H1 (cell line): Measurements from ENCODE around the gene DDX19B. TPM values are rescaled to one million over a fixed set of nuclear protein-coding genes. Genes with fewer than 3 reads are reported as not detected.

Experiments used
- ASH2L ChIP-seq: fragments of 200-600, 300-600 bp; sonication (generic); IDR thresholded peaks from one replicate; pipeline ENCODE4 v1.7.1; 2017; ENCODE audit warnings: low read length
- ATF3 ChIP-seq: IDR thresholded peaks from 2 replicates; pipeline ENCODE4 v1.6.1; 2011; ENCODE audit warnings: low read depth, mild to moderate bottlenecking, low read length; ENCODE audit not compliant: insufficient read depth
- BACH1 ChIP-seq: IDR thresholded peaks from 2 replicates; pipeline ENCODE4 v1.6.1; 2012; ENCODE audit warnings: low read length, improper control_type of control experiment
- CBX8 ChIP-seq: fragments of 300-800, 300-1000 bp; sonication (generic); IDR thresholded peaks from 2 replicates; pipeline ENCODE4 v1.7.1; 2016; ENCODE audit warnings: low read depth, low read length, borderline replicate concordance
- EGR1 ChIP-seq: IDR thresholded peaks from 2 replicates; pipeline ENCODE4 v1.6.1; 2011; ENCODE audit warnings: low read depth, low read length, borderline replicate concordance
- EZH2 ChIP-seq: fragments of 200-600 bp; sonication (generic); IDR thresholded peaks from 2 replicates; pipeline ENCODE4 v1.7.1; 2012; ENCODE audit warnings: low read depth, mild to moderate bottlenecking, moderate library complexity, low read length, inconsistent platforms; ENCODE audit not compliant: severe bottlenecking
- GABPA ChIP-seq: IDR thresholded peaks from 2 replicates; pipeline ENCODE4 v1.6.1; 2011; ENCODE audit warnings: mild to moderate bottlenecking, low read length, moderate library complexity, borderline replicate concordance; ENCODE audit not compliant: insufficient read depth
- GTF2F1 ChIP-seq: IDR thresholded peaks from 2 replicates; pipeline ENCODE4 v1.6.1; 2012; ENCODE audit warnings: low read depth, low read length, improper control_type of control experiment, borderline replicate concordance
- JUN ChIP-seq: IDR thresholded peaks from 2 replicates; pipeline ENCODE4 v1.6.1; 2011; ENCODE audit warnings: low read depth, mild to moderate bottlenecking, improper control_type of control experiment, low read length
- KDM4A ChIP-seq: IDR thresholded peaks from one replicate; pipeline ENCODE4 v1.7.1; 2012; ENCODE audit warnings: low read depth, mild to moderate bottlenecking, moderate library complexity, low read length, inconsistent platforms; ENCODE audit not compliant: severe bottlenecking
- MAFK ChIP-seq: IDR thresholded peaks from 2 replicates; pipeline ENCODE4 v1.6.1; 2012; ENCODE audit warnings: low read depth, mild to moderate bottlenecking, improper control_type of control experiment, low read length
- NRF1 ChIP-seq: IDR thresholded peaks from 2 replicates; pipeline ENCODE4 v1.6.1; 2011; ENCODE audit warnings: mild to moderate bottlenecking, low read depth, low read length, improper control_type of control experiment
- POLR2AphosphoS5 ChIP-seq: IDR thresholded peaks from 2 replicates; pipeline ENCODE4 v1.6.1; 2011; ENCODE audit warnings: low read depth, low read length
- POU5F1 ChIP-seq: IDR thresholded peaks from 2 replicates; pipeline ENCODE4 v1.6.1; 2011; ENCODE audit warnings: low read depth, mild to moderate bottlenecking, low read length, moderate library complexity
- RNF2 ChIP-seq: fragments of 200-900, 300-1000 bp; sonication (generic); IDR thresholded peaks from 2 replicates; pipeline ENCODE4 v1.7.1; 2016; ENCODE audit warnings: borderline replicate concordance, low read depth, mild to moderate bottlenecking, antibody characterized with exemption, low read length; ENCODE audit not compliant: poor library complexity, severe bottlenecking; ENCODE audit errors: missing control alignments
- SAP30 ChIP-seq: fragments of 300-600 bp; sonication (generic); IDR thresholded peaks from 2 replicates; pipeline ENCODE4 v1.7.1; 2012; ENCODE audit warnings: low read length, moderate library complexity, mild to moderate bottlenecking, inconsistent platforms; ENCODE audit not compliant: insufficient read depth, insufficient replicate concordance
- SIRT6 ChIP-seq: IDR thresholded peaks from one replicate; pipeline ENCODE4 v1.7.1; 2012; ENCODE audit warnings: low read length, inconsistent platforms
- SRF ChIP-seq: IDR thresholded peaks from 2 replicates; pipeline ENCODE4 v1.6.1; 2011; ENCODE audit warnings: mild to moderate bottlenecking, low read depth, low read length, moderate library complexity
- SUZ12 ChIP-seq: fragments of 200-600 bp; sonication (generic); IDR thresholded peaks from 2 replicates; pipeline ENCODE4 v1.6.1; 2012; ENCODE audit warnings: mild to moderate bottlenecking, inconsistent platforms, low read length, moderate library complexity, mixed read lengths
- TBP ChIP-seq: IDR thresholded peaks from 2 replicates; pipeline ENCODE4 v1.6.1; 2011; ENCODE audit warnings: low read depth, low read length, improper control_type of control experiment
- TEAD4 ChIP-seq: IDR thresholded peaks from 2 replicates; pipeline ENCODE4 v1.6.1; 2012; ENCODE audit warnings: low read depth, low read length, inconsistent platforms, mixed read lengths
- polyA plus RNA-seq, 7 experiments: library from polyadenylated mRNA; depleted of rRNA in 3 of 7; stranded (reverse) in 5 of 7; unstranded in 2 of 7; fragments of >200 nt in 5 of 7; fragments of 200-250 nt in 2 of 7; gene quantifications; 1 replicate in 5 of 7; 2 replicates in 1 of 7; 4 replicates in 1 of 7; pipeline versions ENCODE4 v1.2.1 to v1.2.3, GENCODE V29; 2011 to 2013; ENCODE audit warnings: missing spikeins in 2 of 7, mixed read lengths in 2 of 7
- total RNA-seq: library from RNA; stranded (reverse); fragmentation: NEBNext Ultra II Directional; extraction: Animal tissue kit (Norgen Biotek cat#: 25700); gene quantifications from 2 replicates; pipeline ENCODE4 v1.2.1, GENCODE V29; 2021
- TF ChIP-seq, protein P1 (sequence below): IDR thresholded peaks from 2 replicates; pipeline ENCODE4 v1.6.1; 2012; ENCODE audit warnings: low read length, inconsistent platforms

DDX19B gene
- total and polyA plus RNA-seq, 2 of the 8 experiments (the other 6 are each of a cell fraction or from before 2014, with no cell fraction given) = 40.5 to 42.7 TPM

- TF ChIP-seq GTF2F1 (peak; percentile 78; the same call in 1 of the 2 replicates), SAP30 (no peak), NRF1 (no peak), SUZ12 (no peak), POLR2AphosphoS5 (peak; percentile 96), SRF (no peak), SIRT6 (no peak), TBP (peak; percentile 94), TEAD4 (no peak), ATF3 (peak; percentile 80), POU5F1 (no peak), KDM4A (no peak), CBX8 (no peak), BACH1 (no peak), JUN (no peak), ASH2L (no peak), EZH2 (no peak), EGR1 (no peak), RNF2 (no peak), MAFK (no peak), GABPA (no peak)
- TF ChIP-seq, protein P1, sequence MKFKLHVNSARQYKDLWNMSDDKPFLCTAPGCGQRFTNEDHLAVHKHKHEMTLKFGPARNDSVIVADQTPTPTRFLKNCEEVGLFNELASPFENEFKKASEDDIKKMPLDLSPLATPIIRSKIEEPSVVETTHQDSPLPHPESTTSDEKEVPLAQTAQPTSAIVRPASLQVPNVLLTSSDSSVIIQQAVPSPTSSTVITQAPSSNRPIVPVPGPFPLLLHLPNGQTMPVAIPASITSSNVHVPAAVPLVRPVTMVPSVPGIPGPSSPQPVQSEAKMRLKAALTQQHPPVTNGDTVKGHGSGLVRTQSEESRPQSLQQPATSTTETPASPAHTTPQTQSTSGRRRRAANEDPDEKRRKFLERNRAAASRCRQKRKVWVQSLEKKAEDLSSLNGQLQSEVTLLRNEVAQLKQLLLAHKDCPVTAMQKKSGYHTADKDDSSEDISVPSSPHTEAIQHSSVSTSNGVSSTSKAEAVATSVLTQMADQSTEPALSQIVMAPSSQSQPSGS = no peak
Observed at GRCh38 chr16:70289229-70290094, 9.5 kb upstream of the DDX19B start, which contains the start of gene AARS1 (continued).
